ENCODE measurements around the gene SGSM2.

DNA sequence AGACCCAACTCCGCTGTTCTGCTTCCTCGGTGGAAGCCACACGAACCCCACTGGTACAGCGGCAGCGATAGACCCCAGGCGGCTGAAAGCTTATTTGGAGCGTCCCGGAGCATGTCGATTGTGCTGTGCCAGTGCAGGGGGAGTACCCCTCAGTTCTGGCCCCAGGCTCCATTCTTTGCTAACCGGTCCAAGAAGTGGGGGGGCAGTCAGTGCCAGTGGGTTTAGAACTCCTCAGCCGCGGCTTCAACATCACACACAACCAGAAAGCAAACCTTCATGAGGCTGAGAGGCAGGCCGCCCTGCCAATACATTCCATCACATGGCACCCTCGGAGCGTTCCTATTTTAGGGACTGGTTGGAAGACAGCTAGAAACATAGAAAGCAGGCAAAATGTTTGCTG, 65.2 kb downstream of the SGSM2 start:
- TF ChIP-seq, protein P1, sequence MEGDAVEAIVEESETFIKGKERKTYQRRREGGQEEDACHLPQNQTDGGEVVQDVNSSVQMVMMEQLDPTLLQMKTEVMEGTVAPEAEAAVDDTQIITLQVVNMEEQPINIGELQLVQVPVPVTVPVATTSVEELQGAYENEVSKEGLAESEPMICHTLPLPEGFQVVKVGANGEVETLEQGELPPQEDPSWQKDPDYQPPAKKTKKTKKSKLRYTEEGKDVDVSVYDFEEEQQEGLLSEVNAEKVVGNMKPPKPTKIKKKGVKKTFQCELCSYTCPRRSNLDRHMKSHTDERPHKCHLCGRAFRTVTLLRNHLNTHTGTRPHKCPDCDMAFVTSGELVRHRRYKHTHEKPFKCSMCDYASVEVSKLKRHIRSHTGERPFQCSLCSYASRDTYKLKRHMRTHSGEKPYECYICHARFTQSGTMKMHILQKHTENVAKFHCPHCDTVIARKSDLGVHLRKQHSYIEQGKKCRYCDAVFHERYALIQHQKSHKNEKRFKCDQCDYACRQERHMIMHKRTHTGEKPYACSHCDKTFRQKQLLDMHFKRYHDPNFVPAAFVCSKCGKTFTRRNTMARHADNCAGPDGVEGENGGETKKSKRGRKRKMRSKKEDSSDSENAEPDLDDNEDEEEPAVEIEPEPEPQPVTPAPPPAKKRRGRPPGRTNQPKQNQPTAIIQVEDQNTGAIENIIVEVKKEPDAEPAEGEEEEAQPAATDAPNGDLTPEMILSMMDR (IDR thresholded peaks at IDR 0.05; ENCODE audit: insufficient read depth, low read length, poor library complexity, severe bottlenecking), result no peak
- TF ChIP-seq EZH2phosphoT487 (conservative IDR thresholded peaks at IDR 0.05; ENCODE audit: low read length), result no peak
